Activated CD8-positive, alpha-beta memory T cell treated with anti-CD3 and anti-CD28 coated beads, Interleukin-2, amount 50 U/mL, for 24 hours (primary cell): ENCODE results near the gene RELL1.

Source experiments
- DNase-seq: peaks from one replicate; pipeline ENCODE4 v3.0.0-alpha.2; 2020; ENCODE audit errors: extremely low read depth

RELL1 gene

GRCh38 chr4:37686373-37687193 is at the start of gene RELL1:
RELL1 (minus strand) TSS chr4:37686376; CDS start chr4:37686287, 89 bp downstream.
- peak; percentile 97 for DNase-seq

GRCh38 chr4:37735578-37735977 is 49.4 kb upstream of the RELL1 start:
- no peak for DNase-seq

- DNase-seq = no peak
Observed at GRCh38 chr4:37734989-37735388, 48.8 kb upstream of the RELL1 start.

GRCh38 chr4:37733240-37733867 is 47.2 kb upstream of the RELL1 start:
- DNase-seq = no peak

- no peak for DNase-seq
Observed at GRCh38 chr4:37732526-37733186, 46.5 kb upstream of the RELL1 start.

- no peak for DNase-seq
Observed at GRCh38 chr4:37729649-37730004, 43.5 kb upstream of the RELL1 start.

GRCh38 chr4:37728064-37728463 is 41.9 kb upstream of the RELL1 start:
- DNase-seq = no peak

DNA sequence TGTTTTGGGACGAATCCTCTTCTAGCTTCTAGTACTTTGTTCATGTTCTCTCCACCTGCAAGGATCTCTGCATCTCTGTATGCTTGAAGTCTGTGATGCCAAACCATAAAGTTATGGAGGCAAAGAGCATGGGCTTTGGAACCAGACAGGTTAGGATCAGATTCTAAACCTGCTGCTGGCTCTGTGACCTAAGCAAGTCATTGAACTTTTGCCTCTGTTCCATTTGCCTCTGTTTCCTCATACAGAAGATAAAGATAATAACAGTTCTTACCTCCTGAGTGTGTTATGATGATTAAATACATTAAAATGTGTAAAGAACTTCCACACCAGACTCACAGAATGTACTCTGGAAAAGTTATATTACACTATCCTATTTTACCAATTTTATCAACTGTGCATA is 41.5 kb upstream of the RELL1 start:
- no peak for DNase-seq

GRCh38 chr4:37726666-37727065 is 40.5 kb upstream of the RELL1 start:
- no peak for DNase-seq

DNA sequence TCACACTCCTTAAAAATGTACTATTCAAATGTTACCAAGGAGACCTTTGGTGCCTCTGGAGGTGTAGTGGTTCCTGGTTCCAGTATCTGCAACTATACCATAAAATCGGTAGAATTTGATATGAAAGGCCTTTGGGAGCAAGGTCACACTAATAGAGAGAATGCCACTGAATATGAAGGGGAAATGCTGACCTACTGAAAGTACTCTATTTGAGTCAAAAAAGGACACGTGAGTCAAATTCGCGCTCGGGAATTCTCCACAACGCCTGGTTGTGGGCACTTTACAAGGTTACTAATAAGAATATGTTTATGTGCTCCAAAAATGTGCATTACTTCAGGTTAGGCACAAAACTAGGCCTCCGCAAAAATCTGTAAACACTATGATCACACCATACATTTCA is 39.5 kb upstream of the RELL1 start:
- DNase-seq = no peak

DNA sequence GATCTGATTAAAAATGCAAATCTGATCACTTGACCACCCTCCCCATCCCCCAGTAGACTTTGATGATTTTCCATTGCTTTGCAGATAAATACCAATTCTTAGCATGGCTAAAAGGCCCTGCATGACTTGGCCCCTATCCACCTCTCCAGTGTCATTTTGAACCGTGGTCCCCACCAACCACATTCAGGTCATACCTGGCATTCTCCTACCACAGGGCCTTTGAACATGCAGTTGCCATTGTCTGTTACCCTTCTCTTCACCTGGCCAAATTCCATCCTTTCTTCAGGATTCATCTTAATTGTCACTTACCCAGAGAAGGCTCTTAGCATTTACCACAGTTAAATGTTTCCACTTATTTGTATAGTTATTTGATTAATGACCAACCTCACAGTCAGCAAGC is 36.9 kb upstream of the RELL1 start:
- DNase-seq = no peak

- DNase-seq = no peak
Observed at GRCh38 chr4:37721995-37722638, 35.9 kb upstream of the RELL1 start.

- no peak for DNase-seq
Observed at GRCh38 chr4:37719021-37719420, 32.8 kb upstream of the RELL1 start.

DNA sequence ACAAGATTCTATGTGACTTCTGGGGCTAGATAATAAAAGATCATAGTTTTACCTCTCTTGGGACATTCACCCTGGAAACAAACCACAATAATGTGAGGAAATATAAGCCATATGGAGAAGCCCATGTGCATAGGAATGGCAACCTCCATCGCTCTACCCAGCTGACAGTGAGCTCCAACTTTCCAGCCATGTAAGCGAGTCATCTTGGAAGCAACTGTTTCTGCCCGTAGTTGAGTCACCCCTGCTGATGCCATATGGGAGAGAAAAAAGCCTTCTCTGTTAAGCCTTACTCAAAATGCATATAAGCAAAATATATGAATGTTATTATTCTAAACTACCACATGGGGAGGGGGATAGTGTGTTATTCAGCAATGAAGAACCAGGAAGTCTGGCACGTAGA is 31.4 kb upstream of the RELL1 start:
- no peak for DNase-seq

- no peak for DNase-seq
Observed at GRCh38 chr4:37715889-37716402, 29.8 kb upstream of the RELL1 start.

DNA sequence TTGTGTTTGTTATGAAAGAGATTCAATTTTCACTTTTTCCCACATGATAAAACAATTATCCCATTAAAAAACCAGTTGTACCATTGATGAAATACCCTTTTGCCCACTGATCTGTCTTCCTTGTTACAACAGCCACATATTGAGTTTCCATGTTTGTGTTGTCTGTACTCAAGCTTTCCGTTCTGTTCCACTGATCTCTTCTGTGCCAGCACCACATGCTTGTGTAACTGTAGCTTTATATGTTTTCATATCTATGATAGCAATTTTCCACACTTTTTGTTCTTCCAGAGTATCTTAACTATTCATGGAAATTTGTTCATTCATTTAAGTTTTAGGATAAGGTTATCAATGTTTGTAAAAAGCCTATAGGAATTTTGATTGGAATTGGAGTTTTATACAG is 24.3 kb upstream of the RELL1 start:
- DNase-seq = no peak

DNA sequence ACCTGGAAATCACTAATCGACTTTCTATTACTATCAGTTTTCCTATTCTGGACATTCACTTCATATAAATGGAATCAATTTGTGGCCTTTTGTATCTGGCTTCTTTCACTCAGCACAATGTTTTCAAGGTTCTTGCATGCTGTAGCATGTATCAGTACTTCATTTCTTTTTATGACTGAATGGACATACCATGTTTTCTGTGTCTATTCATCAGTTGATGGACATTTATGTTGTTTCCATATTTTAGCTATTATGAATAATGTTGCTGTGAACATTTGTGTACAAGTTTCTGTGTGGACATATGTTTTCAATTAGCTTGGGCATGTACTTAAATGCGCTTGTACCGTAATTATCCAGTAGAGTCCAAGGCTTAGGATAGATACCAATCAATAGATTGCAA is 19.9 kb upstream of the RELL1 start:
- no peak for DNase-seq

DNA sequence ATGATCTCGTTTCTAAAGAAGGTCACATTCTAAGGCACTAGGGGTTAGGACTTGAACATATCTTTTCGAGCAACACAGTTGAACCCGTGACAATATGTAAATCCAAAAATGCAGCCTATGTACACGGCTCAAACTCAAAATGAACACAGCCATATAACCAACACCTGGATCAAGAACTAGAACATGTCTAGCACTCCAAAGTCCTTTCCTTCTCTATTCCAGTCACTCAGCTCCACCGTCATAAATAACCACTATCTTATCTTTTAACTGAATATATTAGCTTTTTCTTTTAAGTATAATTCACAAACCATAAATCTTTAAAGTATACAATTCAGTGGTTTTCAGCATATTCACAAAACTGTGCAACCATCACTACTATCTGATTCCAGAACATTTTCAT is 19.4 kb upstream of the RELL1 start:
- DNase-seq = no peak

DNA sequence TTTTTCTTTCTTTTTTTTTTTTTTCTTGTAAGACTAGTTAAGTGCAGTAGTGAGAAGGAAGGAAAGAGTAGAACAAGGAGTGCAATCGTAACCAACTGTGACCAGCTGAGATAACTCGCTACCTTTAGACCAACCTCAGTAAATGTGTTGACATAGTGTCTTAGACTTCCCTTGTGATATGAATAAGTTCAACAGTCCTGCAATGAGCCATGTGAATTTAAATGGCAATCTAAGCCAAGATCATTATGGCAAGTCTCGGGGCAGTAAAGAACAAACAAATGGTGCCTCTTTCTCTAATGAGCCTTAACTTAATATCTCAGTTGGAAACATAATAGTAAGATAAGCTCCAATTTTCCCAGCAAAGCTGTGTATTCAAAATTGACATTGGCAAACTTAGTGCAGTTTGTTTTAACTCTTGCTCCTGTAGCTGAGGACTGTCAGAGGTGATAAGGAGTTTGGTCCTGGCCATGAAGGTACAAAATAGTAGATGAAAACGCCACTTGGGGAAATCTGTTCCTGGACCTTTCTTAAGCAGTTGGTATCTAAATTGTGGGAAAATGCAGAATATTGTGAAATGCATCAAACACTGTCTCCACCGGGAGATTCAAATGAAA is 13.8 kb upstream of the RELL1 start:
- DNase-seq = no peak

DNA sequence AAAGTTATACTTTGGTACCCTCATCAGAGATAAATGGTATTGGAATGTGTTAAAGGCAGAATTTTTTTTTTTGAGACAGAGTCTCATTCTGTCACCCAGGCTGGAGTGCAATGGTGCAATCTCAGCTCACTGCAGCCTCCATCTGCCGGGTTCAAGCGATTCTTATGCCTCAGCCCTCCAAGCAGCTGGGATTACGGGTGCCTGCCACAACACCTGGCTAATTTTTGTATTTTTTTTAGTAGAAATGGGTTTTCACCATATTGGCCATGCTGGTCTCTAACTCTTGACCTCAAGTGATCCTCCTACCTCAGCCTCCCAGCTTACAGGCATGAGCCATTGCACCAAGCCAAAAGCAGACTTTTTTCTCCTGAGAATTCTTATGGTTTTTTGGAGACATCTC is 11.4 kb upstream of the RELL1 start:
- no peak for DNase-seq

DNA sequence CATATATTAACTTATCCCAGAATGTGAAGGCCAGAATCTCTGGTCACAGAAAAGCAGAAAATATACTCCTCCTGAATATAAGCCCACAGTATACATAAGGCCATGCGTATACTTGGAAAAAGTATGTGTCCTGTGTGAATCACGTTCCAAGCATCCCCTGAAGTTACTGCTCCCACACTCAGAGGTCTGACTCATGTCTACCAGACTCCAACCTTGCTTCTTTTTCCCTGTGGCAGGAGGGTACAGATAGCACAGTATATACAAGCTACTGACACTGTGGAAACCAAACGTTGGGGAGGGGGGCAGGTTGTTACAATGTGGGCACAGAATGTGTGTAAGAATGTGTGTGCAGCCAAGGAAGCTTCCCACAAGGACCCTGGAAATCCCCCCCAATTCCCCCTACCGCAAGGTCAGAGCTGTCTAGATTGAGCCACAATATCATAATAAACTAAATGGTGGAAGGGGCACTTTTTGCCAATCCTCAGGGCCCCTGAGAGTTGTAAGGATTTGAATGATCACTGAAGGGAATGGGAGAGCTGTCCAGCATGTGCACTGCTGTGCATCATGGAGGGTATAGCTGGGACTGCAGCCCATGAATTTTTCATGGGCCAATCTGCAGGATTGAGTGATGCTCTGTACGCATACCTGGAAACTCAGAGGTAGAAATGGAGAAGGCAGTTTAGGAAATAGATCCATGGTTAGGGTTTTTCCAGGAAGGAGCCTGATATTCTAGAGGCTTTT is 7.4 kb upstream of the RELL1 start:
- no peak for DNase-seq
